IMR-90 (cell line): ENCODE results near the gene CACNA2D1. TPM values are rescaled to one million over a fixed set of nuclear protein-coding genes. Genes with fewer than 3 reads are reported as not detected.

Experiments used
- ATAC-seq: fragments of 200-7000 bp; cut with Tn5 transposase; 2 replicates; pipeline ENCODE4 v1.9.1; 2020; ENCODE audit warnings: low read depth, mild to moderate bottlenecking, moderate library complexity
- BruUV-seq: library from RNA; stranded (reverse); fragments of 400-500 nt; replicated peaks from 2 replicates; lab custom pipeline; 2021; lab: Mats Ljungman, UMichigan
- CTCF ChIA-PET: fragments of 300-600 bp; formaldehyde crosslinking; extraction: SDS; loops from one replicate; lab custom pipeline; 2021; ENCODE audit warnings: antibody characterized with exemption; lab: Yijun Ruan, JAX
- POLR2A ChIA-PET: fragments of 300-600 bp; sonication (Branson Sonifier 250); formaldehyde crosslinking; loops from one replicate; lab custom pipeline; 2022; ENCODE audit warnings: antibody characterized with exemption; ENCODE audit not compliant: unreplicated experiment; lab: Charles Lee
- DNase-seq: peaks from one replicate; pipeline ENCODE4 v3.0.0; 2013
- H2AFZ ChIP-seq: replicated peaks from 2 replicates; pipeline ENCODE3; 2013; ENCODE audit warnings: low read length, mild to moderate bottlenecking; ENCODE audit not compliant: poor library complexity
- H2AK5ac ChIP-seq: 2 replicates; pipeline ENCODE4 v1.6.1; 2013; ENCODE audit warnings: low read depth, low read length, inconsistent platforms
- H2AK9ac ChIP-seq: replicated peaks from 2 replicates; pipeline ENCODE3; 2013; ENCODE audit warnings: mild to moderate bottlenecking, low read depth, low read length, moderate library complexity; ENCODE audit not compliant: poor library complexity
- H2BK120ac ChIP-seq: 2 replicates; pipeline ENCODE4 v1.6.1; 2013; ENCODE audit warnings: low read depth, low read length, inconsistent platforms
- H2BK15ac ChIP-seq: 3 replicates; pipeline ENCODE4 v1.6.1; 2013; ENCODE audit warnings: low read depth, low read length, inconsistent platforms
- H2BK20ac ChIP-seq: 2 replicates; pipeline ENCODE4 v1.6.1; 2013; ENCODE audit warnings: low read depth, mild to moderate bottlenecking, inconsistent platforms, low read length, moderate library complexity
- H2BK5ac ChIP-seq: 2 replicates; pipeline ENCODE4 v1.6.1; 2013; ENCODE audit warnings: mild to moderate bottlenecking, low read depth, low read length, inconsistent platforms; ENCODE audit not compliant: poor library complexity, severe bottlenecking
- H3K14ac ChIP-seq: replicated peaks from 2 replicates; pipeline ENCODE4 v1.6.1; 2013; ENCODE audit warnings: low read depth, low read length, inconsistent platforms
- H3K18ac ChIP-seq: 2 replicates; pipeline ENCODE4 v1.6.1; 2013; ENCODE audit warnings: low read depth, low read length, control low read depth
- H3K23ac ChIP-seq: 2 replicates; pipeline ENCODE4 v1.6.1; 2013; ENCODE audit warnings: low read depth, low read length, inconsistent platforms
- H3K27ac ChIP-seq: 2 replicates; pipeline ENCODE4 v1.5.1; 2013; ENCODE audit warnings: mild to moderate bottlenecking, control low read depth, low read length; ENCODE audit not compliant: insufficient read depth
- H3K27me3 ChIP-seq: 2 replicates; pipeline ENCODE4 v1.6.1; 2013; ENCODE audit warnings: low read length; ENCODE audit not compliant: control insufficient read depth, insufficient read depth
- H3K36me3 ChIP-seq: 2 replicates; pipeline ENCODE4 v1.6.1; 2013; ENCODE audit warnings: low read length, mixed read lengths; ENCODE audit not compliant: control insufficient read depth, insufficient read depth
- H3K4ac ChIP-seq: 2 replicates; pipeline ENCODE4 v1.6.1; 2013; ENCODE audit warnings: low read depth, low read length, inconsistent platforms
- H3K4me1 ChIP-seq: 2 replicates; pipeline ENCODE4 v1.6.1; 2013; ENCODE audit warnings: low read length, mixed read lengths; ENCODE audit not compliant: control insufficient read depth, insufficient read depth
- H3K4me2 ChIP-seq: 2 replicates; pipeline ENCODE4 v1.6.1; 2013; ENCODE audit warnings: low read depth, mild to moderate bottlenecking, control low read depth, low read length, moderate library complexity
- H3K4me3 ChIP-seq: 2 replicates; pipeline ENCODE4 v1.5.1; 2013; ENCODE audit warnings: low read depth, mild to moderate bottlenecking, control low read depth, low read length, moderate library complexity; ENCODE audit not compliant: insufficient read depth
- H3K56ac ChIP-seq: 2 replicates; pipeline ENCODE4 v1.6.1; 2013; ENCODE audit warnings: low read length, inconsistent platforms; ENCODE audit not compliant: insufficient read depth; ENCODE audit errors: extremely low read depth
- H3K79me1 ChIP-seq, 2 experiments: 2 replicates each; pipeline ENCODE4 v1.6.1; 2013; ENCODE audit warnings: low read length in 2 of 2, inconsistent platforms in 1 of 2, low read depth in 1 of 2
- H3K9ac ChIP-seq: 2 replicates; pipeline ENCODE4 v1.6.1; 2013; ENCODE audit warnings: low read depth, low read length, control low read depth
- H3K9me1 ChIP-seq: 2 replicates; pipeline ENCODE4 v1.6.1; 2013; ENCODE audit warnings: low read length, inconsistent platforms; ENCODE audit not compliant: insufficient read depth
- H3K9me3 ChIP-seq: 2 replicates; pipeline ENCODE4 v1.6.1; 2013; ENCODE audit warnings: low read length; ENCODE audit not compliant: control insufficient read depth, insufficient read depth
- H4K20me1 ChIP-seq: 2 replicates; pipeline ENCODE4 v1.6.1; 2013; ENCODE audit warnings: low read length, inconsistent platforms; ENCODE audit not compliant: insufficient read depth
- H4K5ac ChIP-seq: 2 replicates; pipeline ENCODE4 v1.6.1; 2013; ENCODE audit warnings: mild to moderate bottlenecking, low read depth, low read length, control low read depth
- H4K8ac ChIP-seq, 2 experiments: 2 replicates each; pipeline ENCODE4 v1.6.1; 2013; ENCODE audit warnings: low read depth in 2 of 2, low read length in 2 of 2, control low read depth in 1 of 2, inconsistent platforms in 1 of 2
- H4K91ac ChIP-seq: 2 replicates; pipeline ENCODE4 v1.6.1; 2013; ENCODE audit warnings: low read depth, low read length, inconsistent platforms; ENCODE audit not compliant: insufficient read depth
- BHLHE40 ChIP-seq: fragments of 150-350 bp; IDR thresholded peaks from 2 replicates; pipeline ENCODE4 v1.6.1; 2016; ENCODE audit warnings: mild to moderate bottlenecking, low read depth, low read length
- CEBPB ChIP-seq: IDR thresholded peaks from 2 replicates; pipeline ENCODE4 v1.6.1; 2012; ENCODE audit warnings: low read depth, low read length, improper control_type of control experiment
- CTCF ChIP-seq: conservative IDR thresholded peaks from 2 replicates; pipeline ENCODE4 v1.5.1; 2012; ENCODE audit warnings: mild to moderate bottlenecking, low read depth, low read length, improper control_type of control experiment
- FOS ChIP-seq: fragments of 150-350 bp; IDR thresholded peaks from 2 replicates; pipeline ENCODE4 v1.6.1; 2016; ENCODE audit warnings: low read depth, low read length
- MAZ ChIP-seq: IDR thresholded peaks from 2 replicates; pipeline ENCODE4 v1.6.1; 2012; ENCODE audit warnings: low read depth, mild to moderate bottlenecking, low read length, improper control_type of control experiment, moderate library complexity, borderline replicate concordance
- MXI1 ChIP-seq: IDR thresholded peaks from 2 replicates; pipeline ENCODE4 v1.6.1; 2012; ENCODE audit warnings: low read depth, mild to moderate bottlenecking, low read length, moderate library complexity, borderline replicate concordance
- NFE2L2 ChIP-seq: fragments of 150-350 bp; IDR thresholded peaks from 2 replicates; pipeline ENCODE4 v1.6.1; 2016; ENCODE audit warnings: low read depth, mild to moderate bottlenecking, low read length
- RCOR1 ChIP-seq: IDR thresholded peaks from 2 replicates; pipeline ENCODE4 v1.6.1; 2012; ENCODE audit warnings: mild to moderate bottlenecking, low read length, improper control_type of control experiment; ENCODE audit not compliant: insufficient replicate concordance
- RFX5 ChIP-seq: IDR thresholded peaks from 2 replicates; pipeline ENCODE4 v1.8.0; 2012; ENCODE audit warnings: low read depth, mild to moderate bottlenecking, low read length, moderate library complexity
- WGBS, 2 experiments: methylation state at CpG; one replicate each; pipeline versions ENCODE4 v1.1.5 to v1.1.7; 2013; ENCODE audit warnings: missing lambda C conversion rate in 2 of 2; ENCODE audit not compliant: insufficient read length in 1 of 2; ENCODE audit errors: extremely low coverage in 2 of 2; 5-methylcytosine and 5-hydroxymethylcytosine counted together
- dilution Hi-C: fragments of 300-500 bp; cut with HindIII; formaldehyde crosslinking; loops from one replicate; pipeline ENCODE4 v1.14.3; 2018; ENCODE audit warnings: low sequenced_read_pairs; ENCODE audit not compliant: unreplicated experiment
- in situ Hi-C: fragments of 300-500 bp; cut with MboI; formaldehyde crosslinking; loops from 3 replicates; pipeline ENCODE4 v1.14.3; 2019; ENCODE audit warnings: low sequenced_read_pairs, inconsistent platforms, mixed read lengths
- intact Hi-C: fragments of 100-400 bp; cut with micrococcal nuclease; formaldehyde crosslinking; loops from 2 replicates; pipeline ENCODE4 v1.10.0; 2022
- polyA plus RNA-seq, 3 experiments: library from polyadenylated mRNA; depleted of rRNA; stranded (reverse); fragments of >200 nt; gene quantifications; 2 replicates each; pipeline ENCODE4 v1.2.3, GENCODE V29; 2012; ENCODE audit warnings: low replicate concordance in 1 of 3
- total RNA-seq: library from RNA; depleted of rRNA; stranded (reverse); fragments of >200 nt; gene quantifications from 2 replicates; pipeline ENCODE4 v1.2.3, GENCODE V29; 2012

The CACNA2D1 gene
- total and polyA plus RNA-seq, 2 of the 4 experiments (the other 2 are of a cell fraction): 5.8 to 21.9 TPM

GRCh38 chr7:82284936-82285519, 158.5 kb downstream of the CACNA2D1 start:
- ATAC-seq: no peak
- H2AK9ac ChIP-seq: no peak overlapping the region
- intact Hi-C loops: no loop called here

More at GRCh38 chr7:82284936-82285519, 158.5 kb downstream of the CACNA2D1 start:
- no peak overlapping the region for H2BK5ac ChIP-seq
- no peak overlapping the region for H3K9ac ChIP-seq
- no peak overlapping the region for H3K18ac ChIP-seq
- no peak overlapping the region for H2BK15ac ChIP-seq
- H4K91ac ChIP-seq: no peak overlapping the region
- no peaks in the 10 kb centered on the region for H3K9me3 ChIP-seq
- ChIA-PET CTCF (no interaction called here), POLR2A (no interaction called here)
- H2AFZ ChIP-seq: no peak overlapping the region
- H3K79me1 ChIP-seq: peaks cover 4 to 6% of the 10 kb centered on the region in 2 experiments; a peak in 2 of 4 replicates
- H3K56ac ChIP-seq: no peak overlapping the region
- H3K14ac ChIP-seq: no peak overlapping the region
- in situ Hi-C loops: no loop called here
- no peak overlapping the region for H2BK20ac ChIP-seq
- peaks cover 3% of the 10 kb centered on the region for H3K4me1 ChIP-seq
- no peaks in the 10 kb centered on the region for H3K36me3 ChIP-seq
- no peak overlapping the region for H2AK5ac ChIP-seq
- no peak overlapping the region for H3K4me2 ChIP-seq
- TF ChIP-seq MXI1: no peak
- no peak for TF ChIP-seq RFX5
- TF ChIP-seq NFE2L2: no peak
- TF ChIP-seq RCOR1: no peak
- TF ChIP-seq BHLHE40: no peak
- TF ChIP-seq CEBPB: no peak
- no peak for TF ChIP-seq FOS
- TF ChIP-seq MAZ: no peak
- TF ChIP-seq CTCF: no peak
- H4K8ac ChIP-seq: no peak overlapping the region
- H3K23ac ChIP-seq: no peak overlapping the region
- DNase-seq: no peak
- H4K5ac ChIP-seq: no peak overlapping the region
- H3K27me3 ChIP-seq: no peaks in the 10 kb centered on the region
- H3K4me3 ChIP-seq: no peak overlapping the region
- no peaks in the 10 kb centered on the region for H4K20me1 ChIP-seq
- no peak overlapping the region for H3K27ac ChIP-seq
- no peak overlapping the region for H2BK120ac ChIP-seq
- H3K4ac ChIP-seq: no peak overlapping the region
- no CpG with 5 or more reads among the region's 6 CpGs for WGBS, 2 experiments
- no TSS peak for BruUV-seq
- H3K9me1 ChIP-seq: 0 out of 2 replicates have a peak, but pooled peaks cover 3% of the 10 kb centered on the region
- dilution Hi-C loops: no loop called here
